HCT116 (cell line): ENCODE measurements around the gene TMEM121.

Source experiments
- CBX3 ChIP-seq: IDR thresholded peaks from 2 replicates; pipeline ENCODE4 v1.6.1; 2012; ENCODE audit warnings: low read depth
- CEBPB ChIP-seq: IDR thresholded peaks from 2 replicates; pipeline ENCODE4 v1.6.1; 2012; ENCODE audit warnings: low read depth
- EZH2 ChIP-seq: fragments of 200-600 bp; sonication (generic); IDR thresholded peaks from 2 replicates; pipeline ENCODE4 v1.6.1; 2017; ENCODE audit warnings: antibody characterized with exemption, mixed run types
- EZH2phosphoT487 ChIP-seq: fragments of 200-600 bp; IDR thresholded peaks from 2 replicates; pipeline ENCODE4 v1.6.1; 2018; ENCODE audit warnings: antibody characterized with exemption, borderline replicate concordance
- RAD21 ChIP-seq: IDR thresholded peaks from 2 replicates; pipeline ENCODE4 v1.6.1; 2012; ENCODE audit warnings: low read depth, mild to moderate bottlenecking
- ZFX ChIP-seq: fragments of 450-650 bp; IDR thresholded peaks from 2 replicates; pipeline ENCODE4 v1.6.1; 2017
- TF ChIP-seq, protein P1 (sequence below), 3 experiments: fragments of 200-600 bp in 1 of 3; sonication (generic) in 1 of 3; IDR thresholded peaks in 2 of 3; conservative IDR thresholded peaks in 1 of 3; 2 replicates each; pipeline ENCODE4 v1.5.1; 2012 to 2017; ENCODE audit warnings: low read depth in 2 of 3, low read length in 2 of 3, antibody characterized with exemption in 1 of 3, borderline replicate concordance in 1 of 3, control low read depth in 1 of 3, mild to moderate bottlenecking in 1 of 3, mixed read lengths in 1 of 3, mixed run types in 1 of 3, moderate library complexity in 1 of 3; ENCODE audit not compliant: insufficient read depth in 1 of 3
- TF ChIP-seq, protein P2 (sequence below): IDR thresholded peaks from 2 replicates; pipeline ENCODE4 v1.6.1; 2011; ENCODE audit warnings: mild to moderate bottlenecking, low read length, moderate library complexity; ENCODE audit not compliant: insufficient replicate concordance; ENCODE audit errors: extremely low read depth
- TF ChIP-seq, protein P3 (sequence below): IDR thresholded peaks from 2 replicates; pipeline ENCODE4 v1.6.1; 2012; ENCODE audit warnings: low read depth

DNA sequence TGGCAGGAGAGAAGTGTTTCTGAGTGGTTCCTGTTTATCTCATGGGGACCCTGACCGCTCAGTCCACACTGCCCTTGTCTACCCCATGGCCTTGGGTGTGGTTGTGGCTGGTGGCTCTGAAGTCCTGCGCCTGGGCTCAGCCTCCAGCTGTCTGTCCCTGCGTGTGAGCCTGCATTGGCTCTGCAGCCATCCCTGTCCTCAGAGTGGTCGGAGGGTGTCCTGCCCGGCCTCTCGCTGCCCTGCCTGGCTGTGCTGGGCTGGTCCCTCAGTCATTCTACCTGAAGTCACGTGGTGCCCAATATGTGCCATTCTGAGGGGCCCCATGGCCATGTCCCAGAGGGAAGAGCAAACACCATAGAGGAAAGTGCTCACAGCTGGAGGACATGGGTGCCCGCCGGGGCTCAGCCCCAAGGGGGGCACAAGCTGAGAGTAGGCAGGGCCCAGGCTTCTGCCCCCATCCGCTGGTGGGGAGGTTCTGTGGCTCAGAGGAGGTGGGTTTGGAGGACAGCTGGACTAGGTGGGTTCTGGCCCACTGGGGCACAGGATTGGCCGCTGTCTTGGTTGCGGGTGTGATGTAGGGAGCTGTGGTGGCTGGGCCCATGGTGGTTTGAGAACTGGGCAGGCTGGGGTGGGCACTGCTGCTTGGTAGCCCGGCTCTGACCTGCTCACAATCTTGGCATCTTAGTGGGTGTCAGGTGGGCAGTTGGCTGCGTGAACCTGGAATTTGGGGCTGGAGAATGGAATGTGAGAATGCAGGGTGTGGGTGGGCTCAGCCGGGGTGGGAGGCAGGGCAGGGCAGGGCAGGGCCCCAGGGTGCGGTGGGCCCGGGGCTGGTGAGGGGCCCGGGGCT lies 23.7 kb upstream of the TMEM121 start:
- TF ChIP-seq, protein P1, sequence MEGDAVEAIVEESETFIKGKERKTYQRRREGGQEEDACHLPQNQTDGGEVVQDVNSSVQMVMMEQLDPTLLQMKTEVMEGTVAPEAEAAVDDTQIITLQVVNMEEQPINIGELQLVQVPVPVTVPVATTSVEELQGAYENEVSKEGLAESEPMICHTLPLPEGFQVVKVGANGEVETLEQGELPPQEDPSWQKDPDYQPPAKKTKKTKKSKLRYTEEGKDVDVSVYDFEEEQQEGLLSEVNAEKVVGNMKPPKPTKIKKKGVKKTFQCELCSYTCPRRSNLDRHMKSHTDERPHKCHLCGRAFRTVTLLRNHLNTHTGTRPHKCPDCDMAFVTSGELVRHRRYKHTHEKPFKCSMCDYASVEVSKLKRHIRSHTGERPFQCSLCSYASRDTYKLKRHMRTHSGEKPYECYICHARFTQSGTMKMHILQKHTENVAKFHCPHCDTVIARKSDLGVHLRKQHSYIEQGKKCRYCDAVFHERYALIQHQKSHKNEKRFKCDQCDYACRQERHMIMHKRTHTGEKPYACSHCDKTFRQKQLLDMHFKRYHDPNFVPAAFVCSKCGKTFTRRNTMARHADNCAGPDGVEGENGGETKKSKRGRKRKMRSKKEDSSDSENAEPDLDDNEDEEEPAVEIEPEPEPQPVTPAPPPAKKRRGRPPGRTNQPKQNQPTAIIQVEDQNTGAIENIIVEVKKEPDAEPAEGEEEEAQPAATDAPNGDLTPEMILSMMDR (IDR thresholded peaks at IDR 0.05 in 2 of 3, conservative IDR thresholded peaks at IDR 0.05 in 1 of 3; ENCODE audit: borderline replicate concordance in 1 of 3, insufficient read depth in 1 of 3, low read depth in 2 of 3, low read length in 2 of 3): no peak
- no peak for TF ChIP-seq EZH2phosphoT487
- TF ChIP-seq RAD21: no peak
- TF ChIP-seq, protein P2, sequence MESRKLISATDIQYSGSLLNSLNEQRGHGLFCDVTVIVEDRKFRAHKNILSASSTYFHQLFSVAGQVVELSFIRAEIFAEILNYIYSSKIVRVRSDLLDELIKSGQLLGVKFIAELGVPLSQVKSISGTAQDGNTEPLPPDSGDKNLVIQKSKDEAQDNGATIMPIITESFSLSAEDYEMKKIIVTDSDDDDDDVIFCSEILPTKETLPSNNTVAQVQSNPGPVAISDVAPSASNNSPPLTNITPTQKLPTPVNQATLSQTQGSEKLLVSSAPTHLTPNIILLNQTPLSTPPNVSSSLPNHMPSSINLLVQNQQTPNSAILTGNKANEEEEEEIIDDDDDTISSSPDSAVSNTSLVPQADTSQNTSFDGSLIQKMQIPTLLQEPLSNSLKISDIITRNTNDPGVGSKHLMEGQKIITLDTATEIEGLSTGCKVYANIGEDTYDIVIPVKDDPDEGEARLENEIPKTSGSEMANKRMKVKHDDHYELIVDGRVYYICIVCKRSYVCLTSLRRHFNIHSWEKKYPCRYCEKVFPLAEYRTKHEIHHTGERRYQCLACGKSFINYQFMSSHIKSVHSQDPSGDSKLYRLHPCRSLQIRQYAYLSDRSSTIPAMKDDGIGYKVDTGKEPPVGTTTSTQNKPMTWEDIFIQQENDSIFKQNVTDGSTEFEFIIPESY: no peak
- TF ChIP-seq, protein P3, sequence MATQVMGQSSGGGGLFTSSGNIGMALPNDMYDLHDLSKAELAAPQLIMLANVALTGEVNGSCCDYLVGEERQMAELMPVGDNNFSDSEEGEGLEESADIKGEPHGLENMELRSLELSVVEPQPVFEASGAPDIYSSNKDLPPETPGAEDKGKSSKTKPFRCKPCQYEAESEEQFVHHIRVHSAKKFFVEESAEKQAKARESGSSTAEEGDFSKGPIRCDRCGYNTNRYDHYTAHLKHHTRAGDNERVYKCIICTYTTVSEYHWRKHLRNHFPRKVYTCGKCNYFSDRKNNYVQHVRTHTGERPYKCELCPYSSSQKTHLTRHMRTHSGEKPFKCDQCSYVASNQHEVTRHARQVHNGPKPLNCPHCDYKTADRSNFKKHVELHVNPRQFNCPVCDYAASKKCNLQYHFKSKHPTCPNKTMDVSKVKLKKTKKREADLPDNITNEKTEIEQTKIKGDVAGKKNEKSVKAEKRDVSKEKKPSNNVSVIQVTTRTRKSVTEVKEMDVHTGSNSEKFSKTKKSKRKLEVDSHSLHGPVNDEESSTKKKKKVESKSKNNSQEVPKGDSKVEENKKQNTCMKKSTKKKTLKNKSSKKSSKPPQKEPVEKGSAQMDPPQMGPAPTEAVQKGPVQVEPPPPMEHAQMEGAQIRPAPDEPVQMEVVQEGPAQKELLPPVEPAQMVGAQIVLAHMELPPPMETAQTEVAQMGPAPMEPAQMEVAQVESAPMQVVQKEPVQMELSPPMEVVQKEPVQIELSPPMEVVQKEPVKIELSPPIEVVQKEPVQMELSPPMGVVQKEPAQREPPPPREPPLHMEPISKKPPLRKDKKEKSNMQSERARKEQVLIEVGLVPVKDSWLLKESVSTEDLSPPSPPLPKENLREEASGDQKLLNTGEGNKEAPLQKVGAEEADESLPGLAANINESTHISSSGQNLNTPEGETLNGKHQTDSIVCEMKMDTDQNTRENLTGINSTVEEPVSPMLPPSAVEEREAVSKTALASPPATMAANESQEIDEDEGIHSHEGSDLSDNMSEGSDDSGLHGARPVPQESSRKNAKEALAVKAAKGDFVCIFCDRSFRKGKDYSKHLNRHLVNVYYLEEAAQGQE: no peak
- TF ChIP-seq EZH2: no peak
- TF ChIP-seq CBX3: no peak
- TF ChIP-seq ZFX: no peak
- no peak for TF ChIP-seq CEBPB
